Anterior cingulate cortex (tissue), 58 donors: Measurements from ENCODE around the gene RNLS.
"Not testable (repeated sequence)": the region's sequence is repeated elsewhere in the genome, so short reads cannot be mapped to it uniquely, and the experiment has no call there.

Experiments
- DNase-seq, 58 donors: peaks; one replicate each; lab custom pipeline; 2025; lab: John Stamatoyannopoulos, UW

The RNLS gene

GRCh38 chr10:88486816-88487215 lies 96.3 kb downstream of the RNLS start:
- not testable (repeated sequence) for DNase-seq

GRCh38 chr10:88482220-88482619 lies 100.9 kb downstream of the RNLS start:
- DNase-seq = no peak

- no peak for DNase-seq
These were observed 104.9 kb downstream of the RNLS start for GRCh38 chr10:88478256-88478655.

- no peak for DNase-seq
These were observed 105.6 kb downstream of the RNLS start for GRCh38 chr10:88477343-88478085.

GRCh38 chr10:88474884-88475844 lies 108.0 kb downstream of the RNLS start:
- DNase-seq = no peak

- no peak for DNase-seq
These were observed 108.9 kb downstream of the RNLS start for GRCh38 chr10:88473989-88474883.

- DNase-seq = no peak
These were observed 110.6 kb downstream of the RNLS start for GRCh38 chr10:88472540-88472939.

- no peak for DNase-seq
These were observed 111.2 kb downstream of the RNLS start for GRCh38 chr10:88471899-88472298.

GRCh38 chr10:88467835-88468485 lies 115.2 kb downstream of the RNLS start:
- no peak for DNase-seq

GRCh38 chr10:88466786-88467185 lies 116.3 kb downstream of the RNLS start:
- no peak for DNase-seq

- DNase-seq = no peak
These were observed 117.4 kb downstream of the RNLS start for GRCh38 chr10:88465765-88466164.

GRCh38 chr10:88463811-88464210 lies 119.3 kb downstream of the RNLS start:
- no peak for DNase-seq

- DNase-seq = no peak
These were observed 121.7 kb downstream of the RNLS start for GRCh38 chr10:88461426-88461825.

- DNase-seq = no peak
These were observed 123.6 kb downstream of the RNLS start for GRCh38 chr10:88459530-88459929.

- peak in 2 of 58 donors; percentile 1 to 7 for DNase-seq
These were observed 124.9 kb downstream of the RNLS start for GRCh38 chr10:88458209-88458608.

- no peak for DNase-seq
These were observed 125.5 kb downstream of the RNLS start for GRCh38 chr10:88457660-88458059.

- DNase-seq = no peak
These were observed 126.4 kb downstream of the RNLS start for GRCh38 chr10:88456730-88457129.

- no peak for DNase-seq
These were observed 127.3 kb downstream of the RNLS start for GRCh38 chr10:88455831-88456230.

- DNase-seq = no peak
These were observed 132.9 kb downstream of the RNLS start for GRCh38 chr10:88450201-88450600.

- DNase-seq = no peak
These were observed 140.4 kb downstream of the RNLS start for GRCh38 chr10:88442716-88443115.
